Neural progenitor cell (in vitro differentiated cells): ENCODE measurements around the gene PCDHA7. TPM values are rescaled to one million over a fixed set of nuclear protein-coding genes. Genes with fewer than 3 reads are reported as not detected.
"Not testable (repeated sequence)": the region's sequence is repeated elsewhere in the genome, so short reads cannot be mapped to it uniquely, and the experiment has no call there.

Experiments
- DNase-seq: peaks from one replicate; pipeline ENCODE4 v3.0.0-alpha.2; 2016; ENCODE audit warnings: low spot score
- H2AFZ ChIP-seq: fragments of 200-600 bp; sonication (generic); replicated peaks from 2 replicates; pipeline ENCODE4 v1.6.1; 2016; ENCODE audit warnings: antibody characterized with exemption
- H3F3A ChIP-seq: fragments of 200-600 bp; sonication (generic); 2 replicates; pipeline ENCODE4 v1.6.1; 2016; ENCODE audit warnings: antibody characterized with exemption, low read depth
- H3K27ac ChIP-seq: fragments of 200-600 bp; sonication (generic); 2 replicates; pipeline ENCODE4 v1.5.1; 2016; ENCODE audit warnings: mild to moderate bottlenecking
- H3K27me3 ChIP-seq: fragments of 200-600 bp; sonication (generic); 2 replicates; pipeline ENCODE4 v1.6.1; 2016; ENCODE audit warnings: mild to moderate bottlenecking, moderate library complexity
- H3K36me3 ChIP-seq: fragments of 200-600 bp; sonication (generic); 2 replicates; pipeline ENCODE4 v1.5.1; 2016
- H3K4me1 ChIP-seq: fragments of 200-600 bp; sonication (generic); 2 replicates; pipeline ENCODE4 v1.6.1; 2016; ENCODE audit warnings: mixed run types
- H3K4me2 ChIP-seq: fragments of 200-600 bp; sonication (generic); 2 replicates; pipeline ENCODE4 v1.6.1; 2016
- H3K4me3 ChIP-seq: fragments of 200-600 bp; sonication (generic); 2 replicates; pipeline ENCODE4 v1.5.1; 2016
- H3K79me2 ChIP-seq: fragments of 200-600 bp; sonication (generic); 2 replicates; pipeline ENCODE4 v1.6.1; 2016; ENCODE audit warnings: low read depth
- H3K9ac ChIP-seq: fragments of 200-600 bp; sonication (generic); 2 replicates; pipeline ENCODE4 v1.6.1; 2016
- H3K9me3 ChIP-seq: fragments of 200-600 bp; sonication (generic); 2 replicates; pipeline ENCODE4 v1.5.1; 2016; ENCODE audit warnings: low read depth
- H4K20me1 ChIP-seq: fragments of 200-600 bp; sonication (generic); 2 replicates; pipeline ENCODE4 v1.6.1; 2016; ENCODE audit warnings: low read depth
- H3K27ac Mint-ChIP-seq: 3 replicates; pipeline ENCODE4 v1.8.0; 2021; ENCODE audit warnings: mixed read lengths
- H3K27me3 Mint-ChIP-seq: 2 replicates; pipeline ENCODE4 v1.8.0; 2022; ENCODE audit warnings: low read depth, mild to moderate bottlenecking, inconsistent platforms, moderate library complexity, mixed read lengths; ENCODE audit not compliant: insufficient read depth
- H3K36me3 Mint-ChIP-seq: 3 replicates; pipeline ENCODE4 v1.8.0; 2021; ENCODE audit warnings: mixed read lengths
- H3K4me1 Mint-ChIP-seq: 3 replicates; pipeline ENCODE4 v1.8.0; 2021; ENCODE audit warnings: mixed read lengths
- H3K4me3 Mint-ChIP-seq: 3 replicates; pipeline ENCODE4 v1.8.0; 2021; ENCODE audit warnings: mild to moderate bottlenecking, moderate library complexity, mixed read lengths
- H3K9me3 Mint-ChIP-seq: 3 replicates; pipeline ENCODE4 v1.8.0; 2020; ENCODE audit warnings: mixed read lengths
- CTCF ChIP-seq: fragments of 200-600 bp; sonication (generic); IDR thresholded peaks from 2 replicates; pipeline ENCODE4 v1.5.1; 2017; ENCODE audit warnings: antibody characterized with exemption, mild to moderate bottlenecking
- EZH2 ChIP-seq: fragments of 200-600 bp; sonication (generic); IDR thresholded peaks from 2 replicates; pipeline ENCODE4 v1.6.1; 2017; ENCODE audit warnings: antibody characterized with exemption, mild to moderate bottlenecking, moderate library complexity
- EZH2phosphoT487 ChIP-seq: fragments of 200-600 bp; sonication (generic); IDR thresholded peaks from 2 replicates; pipeline ENCODE4 v1.6.1; 2017; ENCODE audit warnings: antibody characterized with exemption
- total RNA-seq: library from RNA; depleted of rRNA; stranded (reverse); fragments of >200 nt; gene quantifications from 2 replicates; pipeline ENCODE4 v1.2.3, GENCODE V29; 2015; ENCODE audit warnings: low replicate concordance

The PCDHA7 gene
- total RNA-seq: 0.36 and 2.7 TPM in 2 replicates

- no peak within 1 kb of the TSS for H3K27ac ChIP-seq
- DNase-seq: no peak
- no peaks in the 10 kb centered on the region for H3F3A ChIP-seq
- no peak within 1 kb of the TSS for H3K4me2 ChIP-seq
- H3K36me3 Mint-ChIP-seq: peaks cover 24% of the 10 kb centered on the region
- TF ChIP-seq EZH2 (no peak), CTCF (no peak), EZH2phosphoT487 (no peak)
- H3K4me3 ChIP-seq: no peak within 1 kb of the TSS
- H4K20me1 ChIP-seq: no peaks in the 10 kb centered on the region
- no peaks in the 10 kb centered on the region for H3K27me3 ChIP-seq
- H3K4me1 ChIP-seq: no peaks in the 10 kb centered on the region
- H3K9me3 ChIP-seq: no peaks in the 10 kb centered on the region
- H3K4me1 Mint-ChIP-seq: no peaks in the 10 kb centered on the region
- no peak within 1 kb of the TSS for H3K9ac ChIP-seq
- H3K27me3 Mint-ChIP-seq: peaks cover 3% of the 10 kb centered on the region
- no peak within 1 kb of the TSS for H3K27ac Mint-ChIP-seq
- peaks cover 42% of the 10 kb centered on the region for H3K9me3 Mint-ChIP-seq
- no peak within 1 kb of the TSS for H3K4me3 Mint-ChIP-seq
- H2AFZ ChIP-seq: no peak within 1 kb of the TSS
- H3K79me2 ChIP-seq: no peaks in the 10 kb centered on the region
- peaks cover 11% of the 10 kb centered on the region for H3K36me3 ChIP-seq
Observed at GRCh38 chr5:140833993-140834392, at the start of gene PCDHA7. Gene PCDHA7, plus strand, starts transcription at chr5:140834269. Its CDS starts 115 bp downstream, at chr5:140834384.

- no peaks in the 10 kb centered on the region for H3K36me3 Mint-ChIP-seq
- no peak within 1 kb of the TSS for H3K27ac Mint-ChIP-seq
- H3K4me2 ChIP-seq: no peak within 1 kb of the TSS
- H3K27ac ChIP-seq: no peak within 1 kb of the TSS
- H3K9me3 ChIP-seq: peaks cover 7% of the 10 kb centered on the region
- TF ChIP-seq EZH2: no peak
- no peak for TF ChIP-seq EZH2phosphoT487
- peak; percentile 37 for TF ChIP-seq CTCF
- H3K9ac ChIP-seq: no peak within 1 kb of the TSS
- H3F3A ChIP-seq: no peaks in the 10 kb centered on the region
- no peaks in the 10 kb centered on the region for H3K4me1 ChIP-seq
- no peaks in the 10 kb centered on the region for H4K20me1 ChIP-seq
- H2AFZ ChIP-seq: no peak within 1 kb of the TSS
- H3K4me1 Mint-ChIP-seq: no peaks in the 10 kb centered on the region
- peaks cover 2% of the 10 kb centered on the region for H3K27me3 Mint-ChIP-seq
- H3K27me3 ChIP-seq: no peaks in the 10 kb centered on the region
- peaks cover 42% of the 10 kb centered on the region for H3K9me3 Mint-ChIP-seq
- H3K4me3 ChIP-seq: no peak within 1 kb of the TSS
- DNase-seq: no peak
- H3K36me3 ChIP-seq: no peaks in the 10 kb centered on the region
- H3K79me2 ChIP-seq: no peaks in the 10 kb centered on the region
- H3K4me3 Mint-ChIP-seq: no peak within 1 kb of the TSS
Observed at GRCh38 chr5:140785905-140786686, 48.0 kb upstream of the PCDHA7 start, which contains the start of gene PCDHA1. Gene PCDHA1, plus strand, starts transcription at chr5:140786140.

- not testable (repeated sequence) for H3K27me3 Mint-ChIP-seq, DNase-seq, H3F3A ChIP-seq, H3K36me3 ChIP-seq, H3K9me3 ChIP-seq, H3K27me3 ChIP-seq, H3K4me2 ChIP-seq, H3K27ac ChIP-seq, H3K4me3 ChIP-seq, H3K4me3 Mint-ChIP-seq, H3K36me3 Mint-ChIP-seq, H3K9ac ChIP-seq, H4K20me1 ChIP-seq, H3K27ac Mint-ChIP-seq, H3K79me2 ChIP-seq, H3K4me1 ChIP-seq, H2AFZ ChIP-seq, H3K4me1 Mint-ChIP-seq
- H3K9me3 Mint-ChIP-seq: peaks cover 47% of the 10 kb centered on the region
Observed at GRCh38 chr5:140787422-140787821, 46.6 kb upstream of the PCDHA7 start.

GRCh38 chr5:140787849-140788504 is 46.1 kb upstream of the PCDHA7 start:
- H3K27me3 Mint-ChIP-seq, H3K9me3 ChIP-seq, H3K4me3 Mint-ChIP-seq, H3K36me3 Mint-ChIP-seq, H3F3A ChIP-seq, H3K4me1 Mint-ChIP-seq, H3K79me2 ChIP-seq, H3K4me2 ChIP-seq, H3K27ac ChIP-seq, H2AFZ ChIP-seq, H4K20me1 ChIP-seq, H3K27me3 ChIP-seq, H3K36me3 ChIP-seq, H3K9ac ChIP-seq, DNase-seq, H3K27ac Mint-ChIP-seq, H3K4me1 ChIP-seq, H3K4me3 ChIP-seq: not testable (repeated sequence)
- peaks cover 45% of the 10 kb centered on the region for H3K9me3 Mint-ChIP-seq
